Nucleus accumbens (tissue), 56 donors: ENCODE results near the gene IGFBP6.
A peak's percentile ranks its signal among the peaks of the same experiment; 100 is the strongest.

Experiments
- DNase-seq, 56 donors: peaks; one replicate each; lab custom pipeline; 2025; lab: John Stamatoyannopoulos, UW

IGFBP6 gene

DNA sequence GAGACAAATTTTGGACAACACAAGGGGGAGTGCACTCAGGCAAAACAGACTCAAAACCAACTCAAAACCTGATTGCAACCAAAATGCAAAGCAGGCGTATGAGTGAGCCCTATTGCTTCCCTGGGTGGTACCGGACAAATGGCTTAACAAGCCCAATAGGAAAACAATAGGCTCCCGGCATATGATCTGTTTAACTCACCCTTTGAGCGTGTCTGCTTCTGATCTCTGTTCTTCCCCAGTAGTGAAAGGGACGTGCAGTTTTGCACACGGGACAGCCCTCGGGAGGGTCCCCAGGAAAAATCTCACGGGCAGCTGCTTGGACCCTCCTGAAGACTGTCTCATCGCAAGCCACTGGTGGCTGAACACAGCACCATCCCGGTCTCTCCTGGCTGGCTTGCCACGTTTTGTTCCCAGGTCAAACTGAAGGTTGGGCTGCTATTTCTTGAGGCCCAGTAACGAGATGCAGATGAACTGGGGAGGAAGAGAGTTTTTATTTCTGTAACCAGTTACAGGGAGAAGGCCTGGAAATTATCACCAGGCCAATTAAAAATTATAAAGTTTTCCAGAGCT, 15.8 kb downstream of the IGFBP6 start:
- no peak for DNase-seq

- no peak for DNase-seq
Measured at GRCh38 chr12:53113951-53114350, 16.5 kb downstream of the IGFBP6 start.

DNA sequence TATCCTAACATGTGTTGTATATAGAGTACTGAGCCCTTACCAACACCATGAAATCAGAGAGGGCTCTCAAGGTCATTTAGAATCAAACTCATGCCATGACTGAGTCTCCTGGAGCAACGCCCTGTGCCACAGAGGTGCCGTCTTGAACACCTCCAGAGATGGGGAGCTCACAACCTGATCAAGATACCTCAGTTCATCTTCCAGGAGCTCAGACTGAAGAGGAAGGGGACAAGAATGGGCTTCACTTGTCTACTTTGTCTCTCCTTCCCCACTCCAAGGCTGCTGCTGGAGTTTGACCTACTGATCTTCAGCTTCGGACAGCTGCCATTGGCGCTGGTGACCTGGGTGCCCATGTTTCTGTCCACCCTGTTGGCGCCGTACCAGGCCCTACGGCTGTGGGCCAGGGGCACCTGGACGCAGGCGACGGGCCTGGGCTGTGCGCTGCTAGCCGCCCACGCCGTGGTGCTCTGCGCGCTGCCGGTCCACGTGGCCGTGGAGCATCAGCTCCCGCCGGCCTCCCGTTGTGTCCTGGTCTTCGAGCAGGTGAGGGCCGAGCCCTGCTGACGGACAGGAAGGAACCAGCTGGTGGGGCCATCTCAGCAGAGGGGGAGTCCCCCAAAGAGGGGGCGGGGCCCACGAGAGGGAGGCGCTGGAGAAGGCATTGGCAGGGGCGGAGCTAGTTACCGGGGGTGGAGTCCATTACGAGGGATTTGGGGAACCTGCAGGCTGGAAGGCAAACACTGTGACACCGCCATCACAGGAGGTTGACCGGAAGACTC, 17.8 kb downstream of the IGFBP6 start:
- no peak for DNase-seq

DNA sequence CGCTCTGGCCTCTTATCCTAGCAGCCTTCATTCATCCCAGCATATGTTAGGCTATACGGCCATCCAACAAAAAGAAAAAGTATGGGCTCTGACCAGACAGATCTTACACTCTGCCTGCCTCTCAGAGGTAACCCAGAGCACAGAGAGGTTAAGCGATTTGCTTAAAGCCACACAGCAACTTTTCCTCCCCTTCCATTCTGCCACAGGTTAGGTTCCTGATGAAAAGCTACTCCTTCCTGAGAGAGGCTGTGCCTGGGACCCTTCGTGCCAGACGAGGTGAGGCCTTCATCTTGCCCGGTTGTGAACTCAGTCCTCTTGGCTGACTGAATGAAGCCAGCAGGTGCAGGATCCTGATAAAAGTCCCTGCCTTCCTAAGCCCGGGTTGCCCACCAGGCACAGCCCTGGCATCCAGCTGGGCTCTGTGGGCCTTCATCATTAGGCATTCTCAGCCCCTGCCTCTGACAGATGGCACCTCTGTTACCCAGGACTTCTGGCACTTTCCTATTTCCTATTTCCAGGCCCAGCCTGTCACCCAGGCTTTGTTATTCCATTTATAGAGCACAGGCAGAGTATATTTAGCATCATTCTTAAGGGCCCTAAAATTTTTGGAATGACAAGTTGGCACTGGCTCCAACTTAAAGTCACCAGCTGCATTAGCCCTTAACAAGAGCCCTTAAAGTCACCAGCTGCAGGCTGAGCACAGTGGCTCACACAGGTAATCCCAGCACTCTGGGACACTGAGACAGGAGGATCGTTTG, 18.6 kb downstream of the IGFBP6 start:
- DNase-seq = no peak

DNA sequence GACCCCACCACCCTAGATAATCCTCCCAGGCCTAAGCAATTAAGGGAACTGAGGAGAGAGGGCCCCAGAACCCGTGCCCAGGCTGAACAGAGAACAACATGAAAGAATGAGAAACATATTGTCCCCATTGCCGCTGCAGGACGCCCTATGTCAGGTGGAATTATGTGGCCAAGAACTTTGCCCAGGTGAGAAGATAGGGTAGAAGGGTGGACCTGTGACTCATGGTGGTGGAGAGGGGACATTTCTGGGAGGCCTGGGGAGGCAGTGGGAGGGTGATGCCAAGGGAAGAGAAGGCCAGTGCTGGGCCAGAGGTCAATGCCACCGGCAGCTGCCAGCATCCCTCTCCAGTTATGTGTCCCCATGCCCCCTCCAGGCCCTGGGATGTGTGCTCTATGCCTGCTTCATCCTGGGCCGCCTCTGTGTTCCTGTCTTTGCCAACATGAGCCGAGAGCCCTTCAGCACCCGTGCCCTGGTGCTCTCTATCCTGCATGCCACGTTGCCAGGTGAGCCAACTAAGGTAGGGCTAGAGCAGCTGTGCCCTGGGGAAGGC, 21.4 kb downstream of the IGFBP6 start:
- DNase-seq = no peak

GRCh38 chr12:53120685-53121525, 23.4 kb downstream of the IGFBP6 start:
- no peak for DNase-seq

- peak in 1 of 56 donors; percentile 5 for DNase-seq
Measured at GRCh38 chr12:53122961-53123468, 25.5 kb downstream of the IGFBP6 start.

DNA sequence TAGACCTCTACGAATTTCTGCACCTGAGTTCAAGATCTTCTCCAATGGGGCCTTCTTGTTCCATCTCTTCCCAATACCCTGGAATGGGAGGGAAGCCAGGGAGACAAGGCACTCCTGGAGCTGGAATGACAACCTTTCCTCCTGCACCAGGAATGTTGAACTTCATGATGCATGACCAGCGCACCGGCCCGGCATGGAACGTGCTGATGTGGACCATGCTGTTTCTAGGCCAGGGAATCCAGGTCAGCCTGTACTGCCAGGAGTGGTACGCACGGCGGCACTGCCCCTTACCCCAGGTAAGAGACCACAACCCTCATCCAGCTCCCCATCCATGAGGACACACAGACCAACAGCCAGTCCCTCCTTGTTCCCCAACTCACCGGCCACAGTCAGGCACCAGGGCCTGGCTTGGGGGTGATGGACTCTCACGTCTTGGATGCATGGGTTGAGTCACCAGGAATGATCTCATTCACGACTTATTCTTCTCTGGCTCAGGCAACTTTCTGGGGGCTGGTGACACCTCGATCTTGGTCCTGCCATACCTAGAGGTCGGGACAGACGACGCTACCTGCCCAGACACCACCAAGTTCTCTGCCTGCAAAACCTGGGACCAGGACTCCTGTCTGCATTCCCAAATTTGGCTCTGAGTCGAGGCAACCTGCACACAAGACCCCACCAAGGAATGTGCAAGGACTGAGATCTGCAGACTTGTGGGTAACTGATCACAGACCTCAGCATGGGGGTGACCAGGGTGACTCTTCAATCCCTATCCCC, 26.3 kb downstream of the IGFBP6 start:
- DNase-seq = no peak

- DNase-seq = no peak
Measured at GRCh38 chr12:53124352-53124723, 26.9 kb downstream of the IGFBP6 start.

DNA sequence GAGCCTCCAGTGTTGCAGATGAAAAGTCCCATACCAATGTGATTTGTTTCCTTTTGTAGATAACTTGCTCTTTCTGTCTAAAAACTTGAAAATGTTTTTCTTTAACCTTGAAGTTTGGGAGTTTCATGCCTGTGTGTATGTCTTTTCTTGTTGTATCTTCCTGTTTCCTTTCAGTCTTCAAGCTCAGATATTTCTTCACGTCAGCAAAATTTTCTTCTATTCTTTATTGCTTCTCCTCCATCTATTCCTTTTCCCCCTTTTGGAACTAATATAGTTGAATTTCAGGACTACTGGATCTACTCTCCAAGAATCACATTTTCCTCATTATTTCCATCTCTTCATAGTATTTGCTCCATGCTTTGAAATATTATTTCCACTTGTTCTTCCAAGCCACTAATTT, 29.7 kb downstream of the IGFBP6 start:
- no peak for DNase-seq

DNA sequence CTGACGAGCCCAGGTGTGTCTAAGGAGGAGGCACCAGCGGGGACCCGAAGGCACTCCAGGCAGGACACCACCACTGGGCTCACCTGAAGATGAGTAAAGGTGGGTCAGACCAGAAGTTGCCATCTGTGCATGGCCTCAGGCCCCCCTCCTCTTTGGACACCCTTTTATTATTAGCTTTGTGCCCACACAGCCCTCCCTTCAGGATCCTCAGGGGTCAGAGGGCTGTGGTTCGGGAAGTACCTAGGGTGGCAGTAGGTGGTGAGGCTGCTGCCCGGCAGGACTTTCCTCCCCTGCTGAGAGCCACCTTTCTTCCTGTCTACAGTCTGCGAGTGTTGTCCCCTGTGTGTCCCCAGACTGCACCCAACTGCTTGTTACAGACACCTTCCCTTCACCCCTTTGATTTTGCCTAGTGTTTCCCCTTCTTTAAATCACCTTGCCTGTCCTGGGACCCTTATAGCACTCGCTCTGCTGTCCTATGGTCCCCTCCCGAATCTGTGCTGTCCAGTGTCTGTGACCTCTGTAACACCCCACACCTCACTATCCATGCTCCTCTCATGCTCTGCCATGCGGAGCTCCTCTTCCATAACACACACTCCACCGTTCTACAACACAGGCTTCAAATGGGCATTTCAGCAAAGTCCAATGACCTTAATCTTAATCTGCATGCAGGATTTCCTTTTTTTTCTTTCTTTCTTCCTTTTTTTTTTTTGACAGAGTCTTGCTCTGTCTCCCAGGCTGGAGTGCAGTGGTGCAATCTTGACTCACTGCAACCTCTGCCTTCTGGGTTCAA, 31.5 kb downstream of the IGFBP6 start:
- no peak for DNase-seq

DNA sequence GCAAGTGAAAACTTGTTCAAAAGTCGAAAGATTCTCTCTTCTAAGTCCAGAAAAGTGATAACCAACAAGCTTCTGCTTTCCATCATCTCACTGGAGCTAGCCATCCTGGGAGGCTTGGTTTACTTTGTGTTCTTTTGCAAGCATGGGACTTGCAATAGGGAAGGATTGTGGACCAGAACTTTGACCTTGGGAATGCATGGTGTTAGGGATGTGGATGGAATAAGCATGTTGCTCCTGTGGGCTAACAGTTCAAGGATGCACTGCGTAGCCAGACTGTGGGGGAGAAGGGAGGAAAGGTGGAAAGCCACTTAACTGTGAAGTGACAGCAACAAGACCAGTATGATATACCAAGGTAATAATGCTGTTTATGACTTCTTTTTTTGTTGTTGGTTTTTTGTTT, 34.4 kb downstream of the IGFBP6 start:
- no peak for DNase-seq

GRCh38 chr12:53133722-53134121, 36.3 kb downstream of the IGFBP6 start:
- DNase-seq = no peak

DNA sequence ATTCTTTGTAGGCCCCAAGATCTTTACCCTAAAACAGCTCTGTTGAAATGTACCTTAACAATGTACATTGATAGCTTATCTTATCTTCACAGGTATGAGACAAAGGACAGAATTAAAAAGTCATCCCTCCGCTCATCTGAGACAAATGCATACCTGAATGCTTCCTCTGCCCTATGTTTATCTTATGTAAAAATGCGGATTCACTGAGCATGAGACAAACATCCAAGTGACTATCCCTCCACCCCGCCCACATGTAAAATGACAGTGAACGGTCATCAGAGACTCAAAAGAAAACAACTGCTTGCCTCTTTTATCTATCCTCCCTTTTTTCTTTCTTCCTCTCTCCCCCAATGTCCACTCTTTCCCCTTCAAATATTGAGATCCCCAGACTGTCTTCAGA, 45.9 kb downstream of the IGFBP6 start:
- no peak for DNase-seq

DNA sequence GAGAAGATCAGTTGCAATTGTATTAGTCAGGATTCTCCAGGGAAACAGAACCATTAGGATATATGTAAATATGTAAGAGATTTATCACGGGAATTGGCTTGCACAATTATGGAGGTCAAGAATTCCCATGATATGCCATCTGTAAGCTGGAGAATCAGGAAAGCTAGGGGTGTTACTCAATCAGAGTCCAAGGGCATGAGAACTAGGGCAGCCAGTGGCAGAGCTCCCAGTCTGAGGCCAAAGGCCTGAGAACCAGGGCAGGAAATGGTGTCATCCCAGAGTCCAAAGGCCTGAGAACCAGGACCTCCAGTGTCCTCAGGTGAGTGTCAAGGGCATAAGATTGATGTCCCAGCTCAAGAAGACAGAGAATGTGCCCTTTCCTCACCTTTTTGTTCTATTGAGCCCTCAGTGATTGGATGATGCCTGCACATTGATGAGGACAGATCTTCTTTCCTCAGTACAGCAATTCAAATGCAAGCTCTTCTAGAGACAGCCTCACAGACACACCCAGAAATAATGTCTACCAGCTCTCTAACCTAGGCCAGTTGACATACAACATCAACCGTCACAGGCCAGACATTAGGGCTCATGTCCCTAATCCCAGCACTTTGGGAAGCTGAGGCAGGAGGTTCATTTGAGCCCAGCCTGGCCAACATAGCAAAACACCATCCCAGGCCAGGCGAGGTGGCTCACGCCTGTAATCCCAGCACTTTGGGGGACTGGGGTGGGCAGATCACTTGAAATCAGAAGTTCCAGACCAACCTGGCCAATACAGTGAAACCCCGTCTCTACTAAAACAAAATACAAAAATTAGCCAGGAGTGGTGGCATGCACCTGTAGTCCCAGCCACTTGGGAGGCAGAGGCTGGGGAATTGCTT, 48.2 kb downstream of the IGFBP6 start:
- no peak for DNase-seq

- DNase-seq = no peak
Measured at GRCh38 chr12:53147181-53147580, 49.7 kb downstream of the IGFBP6 start.

DNA sequence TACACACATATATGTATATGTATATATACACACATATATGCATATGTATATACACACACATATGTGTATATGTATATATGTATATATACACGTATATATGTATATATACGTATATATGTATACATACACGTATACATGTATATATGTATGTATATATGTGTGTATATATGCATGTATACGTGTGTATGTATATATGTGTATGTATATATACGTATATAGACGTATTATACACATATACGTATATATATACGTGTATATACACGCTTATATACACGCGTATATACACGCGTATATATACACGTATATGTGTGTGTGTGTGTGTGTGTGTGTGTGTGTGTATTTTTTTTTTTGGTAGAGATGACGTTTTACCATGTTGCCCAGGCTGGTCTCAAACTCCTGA, 50.2 kb downstream of the IGFBP6 start:
- no peak for DNase-seq

- no peak for DNase-seq
Measured at GRCh38 chr12:53151039-53151438, 53.6 kb downstream of the IGFBP6 start.
